ENCODE data around the gene HMGXB3. TPM values are rescaled to one million over a fixed set of nuclear protein-coding genes. Genes with fewer than 3 reads are reported as not detected.

Gene HMGXB3
- total RNA-seq, 4 donors from 2014 or later = 28.8 to 59.3 (median 31.4) TPM

DNA sequence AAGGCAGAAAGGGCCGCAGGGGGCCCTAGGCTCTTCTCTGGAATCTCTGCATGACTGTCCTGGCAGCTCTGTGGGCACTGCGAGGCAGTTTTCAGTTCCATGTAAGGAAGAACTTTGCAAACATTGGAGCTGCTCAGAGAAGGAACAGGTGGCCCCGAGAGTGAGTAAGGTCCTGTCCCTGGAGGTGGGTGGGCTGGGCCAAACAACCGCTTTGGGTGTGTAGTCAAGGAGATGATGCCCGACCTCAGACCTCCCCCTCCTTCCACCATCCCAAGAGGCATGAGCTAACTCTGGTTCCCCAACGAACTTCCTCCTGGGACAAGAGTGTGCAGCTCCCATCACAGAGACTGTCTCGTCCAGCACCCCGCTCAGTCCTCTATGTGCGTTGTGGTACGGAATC lies 65.3 kb downstream of the HMGXB3 start:
- Histone ChIP-seq H3K4me1 (no peaks in the 10 kb centered on the region), H3K36me3 (no peaks in the 10 kb centered on the region), H3K9me3 (no peaks in the 10 kb centered on the region), H3K4me3 (no peak overlapping the region), H3K27me3 (no peaks in the 10 kb centered on the region), H3K27ac (peak overlapping the region; percentile 2)
- DNase-seq (ENCODE audit: low spot score in 2 of 2) = peak in 1 of 2 donors; percentile 68
- TF ChIP-seq POLR2AphosphoS5 (IDR thresholded peaks at IDR 0.05) (no peak), POLR2A (IDR thresholded peaks at IDR 0.05) (no peak), EP300 (IDR thresholded peaks at IDR 0.05) (no peak)
- TF ChIP-seq, protein P1, sequence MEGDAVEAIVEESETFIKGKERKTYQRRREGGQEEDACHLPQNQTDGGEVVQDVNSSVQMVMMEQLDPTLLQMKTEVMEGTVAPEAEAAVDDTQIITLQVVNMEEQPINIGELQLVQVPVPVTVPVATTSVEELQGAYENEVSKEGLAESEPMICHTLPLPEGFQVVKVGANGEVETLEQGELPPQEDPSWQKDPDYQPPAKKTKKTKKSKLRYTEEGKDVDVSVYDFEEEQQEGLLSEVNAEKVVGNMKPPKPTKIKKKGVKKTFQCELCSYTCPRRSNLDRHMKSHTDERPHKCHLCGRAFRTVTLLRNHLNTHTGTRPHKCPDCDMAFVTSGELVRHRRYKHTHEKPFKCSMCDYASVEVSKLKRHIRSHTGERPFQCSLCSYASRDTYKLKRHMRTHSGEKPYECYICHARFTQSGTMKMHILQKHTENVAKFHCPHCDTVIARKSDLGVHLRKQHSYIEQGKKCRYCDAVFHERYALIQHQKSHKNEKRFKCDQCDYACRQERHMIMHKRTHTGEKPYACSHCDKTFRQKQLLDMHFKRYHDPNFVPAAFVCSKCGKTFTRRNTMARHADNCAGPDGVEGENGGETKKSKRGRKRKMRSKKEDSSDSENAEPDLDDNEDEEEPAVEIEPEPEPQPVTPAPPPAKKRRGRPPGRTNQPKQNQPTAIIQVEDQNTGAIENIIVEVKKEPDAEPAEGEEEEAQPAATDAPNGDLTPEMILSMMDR (IDR thresholded peaks at IDR 0.05) = no peak
- WGBS = 89% methylated on average over 8 of the region's 10 CpGs

- Histone ChIP-seq H3K9me3 (no peaks in the 10 kb centered on the region), H3K4me1 (no peaks in the 10 kb centered on the region), H3K27ac (no peak overlapping the region), H3K27me3 (no peaks in the 10 kb centered on the region), H3K36me3 (no peaks in the 10 kb centered on the region), H3K4me3 (no peak overlapping the region)
- TF ChIP-seq, protein P1 (IDR thresholded peaks at IDR 0.05) = no peak
- TF ChIP-seq POLR2A (IDR thresholded peaks at IDR 0.05) = no peak
- no peak for TF ChIP-seq EP300 (IDR thresholded peaks at IDR 0.05)
- no peak for TF ChIP-seq POLR2AphosphoS5 (IDR thresholded peaks at IDR 0.05)
- 82% methylated on average over 2 of the region's 5 CpGs for WGBS
- DNase-seq (ENCODE audit: low spot score in 2 of 2) = peak in 1 of 2 donors; percentile 50
Observed at GRCh38 chr5:150066436-150066835, 65.9 kb downstream of the HMGXB3 start.

GRCh38 chr5:150066901-150067396 lies 66.4 kb downstream of the HMGXB3 start:
- no peak overlapping the region for H3K4me3 ChIP-seq
- TF ChIP-seq, protein P1 (IDR thresholded peaks at IDR 0.05) = no peak
- TF ChIP-seq POLR2A (IDR thresholded peaks at IDR 0.05) = no peak
- TF ChIP-seq POLR2AphosphoS5 (IDR thresholded peaks at IDR 0.05) = no peak
- no peak for TF ChIP-seq EP300 (IDR thresholded peaks at IDR 0.05)
- H3K27ac ChIP-seq = no peak overlapping the region
- DNase-seq (ENCODE audit: low spot score in 2 of 2) = no peak
- no peaks in the 10 kb centered on the region for H3K27me3 ChIP-seq
- H3K9me3 ChIP-seq = no peaks in the 10 kb centered on the region
- 93% methylated on average over 2 of the region's 2 CpGs for WGBS
- H3K4me1 ChIP-seq = no peaks in the 10 kb centered on the region
- H3K36me3 ChIP-seq = no peaks in the 10 kb centered on the region

DNA sequence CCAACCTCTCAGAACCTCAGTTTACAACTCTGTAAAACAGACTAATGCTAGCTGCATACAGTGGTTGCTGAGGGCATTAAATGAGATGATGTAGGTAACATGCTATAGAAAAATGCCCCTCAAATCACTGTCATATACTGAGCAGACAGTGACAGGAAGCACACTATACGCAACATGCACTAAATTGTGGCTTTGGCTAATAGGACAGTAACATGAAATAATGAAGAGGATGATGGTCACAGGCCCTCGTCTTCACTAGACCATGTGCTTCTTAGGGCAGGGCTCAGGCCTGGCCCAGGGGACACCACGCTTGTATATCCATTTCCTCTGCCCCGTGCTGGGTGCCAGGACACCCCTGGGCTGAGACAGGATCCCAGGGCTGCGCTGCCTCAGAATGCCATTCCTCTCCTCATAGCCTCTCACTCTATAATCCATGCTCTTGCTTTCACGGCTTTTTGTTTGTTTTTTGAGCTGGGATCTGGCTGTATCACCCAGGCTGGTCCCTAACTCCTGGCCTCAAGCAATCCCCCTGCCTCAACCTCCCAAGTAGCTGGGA lies 66.9 kb downstream of the HMGXB3 start:
- 91% methylated on average over 6 of the region's 6 CpGs for WGBS
- H3K4me3 ChIP-seq = no peak overlapping the region

GRCh38 chr5:150068071-150068470 lies 67.5 kb downstream of the HMGXB3 start:
- TF ChIP-seq POLR2AphosphoS5 (IDR thresholded peaks at IDR 0.05) (no peak), EP300 (IDR thresholded peaks at IDR 0.05) (no peak), POLR2A (IDR thresholded peaks at IDR 0.05) (no peak)
- TF ChIP-seq, protein P1 (IDR thresholded peaks at IDR 0.05) = no peak
- H3K9me3 ChIP-seq = no peaks in the 10 kb centered on the region

More for the DNA sequence above, 66.9 kb downstream of the HMGXB3 start:
- H3K27ac ChIP-seq = no peak overlapping the region
- no peaks in the 10 kb centered on the region for H3K4me1 ChIP-seq
- no peaks in the 10 kb centered on the region for H3K9me3 ChIP-seq
- no peaks in the 10 kb centered on the region for H3K36me3 ChIP-seq
- H3K27me3 ChIP-seq = no peaks in the 10 kb centered on the region
- TF ChIP-seq POLR2A (IDR thresholded peaks at IDR 0.05) = no peak
- no peak for TF ChIP-seq EP300 (IDR thresholded peaks at IDR 0.05)
- TF ChIP-seq, protein P1 (IDR thresholded peaks at IDR 0.05) = no peak
- DNase-seq (ENCODE audit: low spot score in 2 of 2) = peak in 1 of 2 donors; percentile 48

More at GRCh38 chr5:150068071-150068470, 67.5 kb downstream of the HMGXB3 start:
- no peaks in the 10 kb centered on the region for H3K27me3 ChIP-seq
- H3K36me3 ChIP-seq = no peaks in the 10 kb centered on the region
- peak in 1 of 2 donors; percentile 51 for DNase-seq (ENCODE audit: low spot score in 2 of 2)
- WGBS = no CpG with 5 or more reads among the region's 6 CpGs
- H3K4me3 ChIP-seq = no peak overlapping the region
- no peaks in the 10 kb centered on the region for H3K4me1 ChIP-seq
- no peak overlapping the region for H3K27ac ChIP-seq

Measured in suprapubic skin (tissue), 4 donors.